ENCODE data around the gene MAN2B2. TPM values are rescaled to one million over a fixed set of nuclear protein-coding genes. Genes with fewer than 3 reads are reported as not detected.

MAN2B2 gene
- total RNA-seq, 4 donors from 2014 or later, result 3.3 to 5.6 (median 4.5) TPM

- intact Hi-C loops (cut with DNase I; ENCODE audit: low total_unique reads) (no loop called here), in situ Hi-C loops (cut with MboI; ENCODE audit: low sequenced_read_pairs in 4 of 4) (no loop called here)
- H3K36me3 ChIP-seq, result peaks cover 0 to 5% of the 10 kb centered on the region in 2 donors
- peaks cover 0 to 3% (median 0%) of the 10 kb centered on the region in 3 donors for H3K27me3 ChIP-seq
- no peaks in the 10 kb centered on the region for H3K9me3 ChIP-seq
- ATAC-seq, result no peak
- no peak overlapping the region for H3K4me3 ChIP-seq
- no peaks in the 10 kb centered on the region for H3K4me1 ChIP-seq
- DNase-seq, result no peak
- TF ChIP-seq CTCF (IDR thresholded peaks at IDR 0.05 in 4 of 5, conservative IDR thresholded peaks at IDR 0.05 in 1 of 5) (no peak), POLR2A (IDR thresholded peaks at IDR 0.05) (no peak)
- no peak overlapping the region for H3K27ac ChIP-seq
Observed at GRCh38 chr4:6598641-6599040, 23.7 kb downstream of the MAN2B2 start.

GRCh38 chr4:6601661-6602250 is 26.8 kb downstream of the MAN2B2 start:
- ATAC-seq (no peak), DNase-seq (no peak)
- Histone ChIP-seq H3K27me3 (no peaks in the 10 kb centered on the region), H3K4me1 (no peaks in the 10 kb centered on the region), H3K4me3 (no peak overlapping the region), H3K27ac (no peak overlapping the region), H3K36me3 (peaks cover 0 to 9% of the 10 kb centered on the region in 2 donors), H3K9me3 (peaks cover 0 to 4% (median 0%) of the 10 kb centered on the region in 3 donors)
- intact Hi-C loops (cut with DNase I; ENCODE audit: low total_unique reads) (no loop called here), in situ Hi-C loops (cut with MboI; ENCODE audit: low sequenced_read_pairs in 4 of 4) (no loop called here)
- no peak for TF ChIP-seq CTCF (IDR thresholded peaks at IDR 0.05 in 4 of 5, conservative IDR thresholded peaks at IDR 0.05 in 1 of 5)
- TF ChIP-seq POLR2A (IDR thresholded peaks at IDR 0.05), result no peak

- peaks cover 0 to 9% of the 10 kb centered on the region in 2 donors for H3K36me3 ChIP-seq
- H3K9me3 ChIP-seq, result peaks cover 0 to 4% (median 0%) of the 10 kb centered on the region in 3 donors
- ATAC-seq (no peak), DNase-seq (no peak)
- H3K4me3 ChIP-seq, result no peak overlapping the region
- TF ChIP-seq POLR2A (IDR thresholded peaks at IDR 0.05) (no peak), CTCF (IDR thresholded peaks at IDR 0.05 in 4 of 5, conservative IDR thresholded peaks at IDR 0.05 in 1 of 5) (no peak)
- H3K27me3 ChIP-seq, result no peaks in the 10 kb centered on the region
- no peaks in the 10 kb centered on the region for H3K4me1 ChIP-seq
- in situ Hi-C loops (cut with MboI; ENCODE audit: low sequenced_read_pairs in 4 of 4) (no loop called here), intact Hi-C loops (cut with DNase I; ENCODE audit: low total_unique reads) (no loop called here)
- no peak overlapping the region for H3K27ac ChIP-seq
Observed at GRCh38 chr4:6602289-6602688, 27.3 kb downstream of the MAN2B2 start.

- DNase-seq, result no peak
- intact Hi-C loops (cut with DNase I; ENCODE audit: low total_unique reads) (no loop called here), in situ Hi-C loops (cut with MboI; ENCODE audit: low sequenced_read_pairs in 4 of 4) (no loop called here)
- Histone ChIP-seq H3K4me3 (no peak overlapping the region), H3K27ac (no peak overlapping the region), H3K4me1 (no peaks in the 10 kb centered on the region), H3K36me3 (peaks cover 0 to 9% of the 10 kb centered on the region in 2 donors), H3K9me3 (peaks cover 0 to 4% (median 0%) of the 10 kb centered on the region in 3 donors), H3K27me3 (no peaks in the 10 kb centered on the region)
- ATAC-seq, result no peak
- no peak for TF ChIP-seq POLR2A (IDR thresholded peaks at IDR 0.05)
Observed at GRCh38 chr4:6603128-6603527, 28.1 kb downstream of the MAN2B2 start.

GRCh38 chr4:6605114-6605513 is 30.1 kb downstream of the MAN2B2 start:
- peaks cover 0 to 4% (median 0%) of the 10 kb centered on the region in 3 donors for H3K9me3 ChIP-seq
- TF ChIP-seq CTCF (IDR thresholded peaks at IDR 0.05 in 4 of 5, conservative IDR thresholded peaks at IDR 0.05 in 1 of 5), result no peak
- no peak for TF ChIP-seq POLR2A (IDR thresholded peaks at IDR 0.05)

More at GRCh38 chr4:6605114-6605513, 30.1 kb downstream of the MAN2B2 start:
- Histone ChIP-seq H3K36me3 (peaks cover 0 to 9% of the 10 kb centered on the region in 2 donors), H3K4me1 (no peaks in the 10 kb centered on the region), H3K27me3 (no peaks in the 10 kb centered on the region), H3K4me3 (no peak overlapping the region), H3K27ac (no peak overlapping the region)
- intact Hi-C loops (cut with DNase I; ENCODE audit: low total_unique reads), result no loop called here
- DNase-seq, result no peak
- ATAC-seq, result no peak
- in situ Hi-C loops (cut with MboI; ENCODE audit: low sequenced_read_pairs in 4 of 4), result no loop called here
